Measurements from ENCODE around the gene MOSPD3.

- TF ChIP-seq FOXP4 (CRISPR knock-in tag; IDR thresholded peaks at IDR 0.05) (no peak), ATF4 (CRISPR knock-in tag; IDR thresholded peaks at IDR 0.05) (no peak), EP300 (IDR thresholded peaks at IDR 0.05; ENCODE audit: low read depth in 2 of 2, low read length in 2 of 2) (no peak), EP300 (CRISPR knock-in tag; IDR thresholded peaks at IDR 0.05; ENCODE audit: borderline replicate concordance) (no peak), RNF2 (conservative IDR thresholded peaks at IDR 0.05; ENCODE audit: low read depth) (no peak), KAT7 (CRISPR knock-in tag; IDR thresholded peaks at IDR 0.05; ENCODE audit: borderline replicate concordance) (no peak), NR1H2 (CRISPR knock-in tag; IDR thresholded peaks at IDR 0.05; ENCODE audit: borderline replicate concordance, low read depth) (no peak), REST (IDR thresholded peaks at IDR 0.05; ENCODE audit: borderline replicate concordance in 1 of 2, low read depth in 1 of 2, low read length in 2 of 2) (no peak), YY1 (IDR thresholded peaks at IDR 0.05; ENCODE audit: insufficient read depth, insufficient replicate concordance, low read depth, low read length) (no peak), NFYC (CRISPR knock-in tag; IDR thresholded peaks at IDR 0.05) (no peak), TCF12 (IDR thresholded peaks at IDR 0.05) (no peak), TCF12 (CRISPR knock-in tag; IDR thresholded peaks at IDR 0.05) (no peak), U2AF2 (IDR thresholded peaks at IDR 0.05; ENCODE audit: low read depth, low read length) (no peak)
Measured at GRCh38 chr7:100576384-100576993, 35.9 kb upstream of the MOSPD3 start.
